Neuronal stem cell (in vitro differentiated cells): ENCODE data around the gene DYNC1I2.

Experiments
- DNase-seq: peaks from one replicate; pipeline ENCODE4 v3.0.0-alpha.2; 2013; ENCODE audit warnings: low spot score
- H2AFZ ChIP-seq: one replicate; pipeline ENCODE4 v1.6.1; 2013; ENCODE audit warnings: mild to moderate bottlenecking, low read length, inconsistent platforms
- H2AK5ac ChIP-seq: 2 replicates; pipeline ENCODE4 v1.6.1; 2013; ENCODE audit warnings: low read depth, mild to moderate bottlenecking, inconsistent platforms, low read length, moderate library complexity, mixed read lengths
- H2BK120ac ChIP-seq: 2 replicates; pipeline ENCODE4 v1.6.1; 2013; ENCODE audit warnings: low read depth, mild to moderate bottlenecking, inconsistent platforms, low read length, moderate library complexity, mixed read lengths
- H2BK12ac ChIP-seq: one replicate; pipeline ENCODE4 v1.6.1; 2013; ENCODE audit warnings: low read length, inconsistent platforms
- H2BK15ac ChIP-seq: 2 replicates; pipeline ENCODE4 v1.6.1; 2013; ENCODE audit warnings: mild to moderate bottlenecking, low read length, inconsistent platforms, mixed read lengths
- H2BK5ac ChIP-seq: one replicate; pipeline ENCODE4 v1.6.1; 2013; ENCODE audit warnings: inconsistent platforms, mild to moderate bottlenecking, low read length, moderate library complexity
- H3K14ac ChIP-seq: one replicate; pipeline ENCODE4 v1.6.1; 2013; ENCODE audit warnings: low read length, inconsistent platforms
- H3K18ac ChIP-seq: 2 replicates; pipeline ENCODE4 v1.6.1; 2013; ENCODE audit warnings: low read length, inconsistent platforms
- H3K23ac ChIP-seq: 2 replicates; pipeline ENCODE4 v1.6.1; 2013; ENCODE audit warnings: low read depth, mild to moderate bottlenecking, mixed read lengths, low read length, inconsistent platforms; ENCODE audit not compliant: poor library complexity
- H3K27ac ChIP-seq: replicated peaks from 3 replicates; pipeline ENCODE4 v1.5.1; 2013; ENCODE audit warnings: low read length, inconsistent platforms
- H3K27me3 ChIP-seq, 3 experiments: 2 replicates each; pipeline ENCODE4 v1.6.1; 2013; ENCODE audit warnings: low read length in 3 of 3, mild to moderate bottlenecking in 2 of 3, inconsistent platforms in 1 of 3, low read depth in 1 of 3, mixed read lengths in 1 of 3, moderate library complexity in 1 of 3; ENCODE audit not compliant: control insufficient read depth in 3 of 3, insufficient read depth in 3 of 3
- H3K36me3 ChIP-seq, 2 donors: replicated peaks in 1 of 2; 2 replicates each; pipeline ENCODE4 v1.6.1; 2013; ENCODE audit warnings: low read length in 2 of 2; ENCODE audit not compliant: control insufficient read depth in 2 of 2, insufficient read depth in 2 of 2
- H3K4ac ChIP-seq: 2 replicates; pipeline ENCODE4 v1.6.1; 2013; ENCODE audit warnings: inconsistent platforms, mild to moderate bottlenecking, low read length, moderate library complexity
- H3K4me1 ChIP-seq, 2 donors: 1 replicate in 1 of 2; 2 replicates in 1 of 2; pipeline ENCODE4 v1.6.1; 2013; ENCODE audit warnings: low read length in 2 of 2, low read depth in 1 of 2; ENCODE audit not compliant: control insufficient read depth in 2 of 2, insufficient read depth in 1 of 2
- H3K4me2 ChIP-seq: one replicate; pipeline ENCODE4 v1.6.1; 2013; ENCODE audit warnings: mild to moderate bottlenecking, low read length, inconsistent platforms; ENCODE audit not compliant: insufficient read depth, poor library complexity, severe bottlenecking
- H3K4me3 ChIP-seq, 2 donors: 2 replicates each; pipeline ENCODE4 v1.5.1; 2013; ENCODE audit warnings: low read length in 2 of 2, mild to moderate bottlenecking in 2 of 2, inconsistent platforms in 1 of 2, moderate library complexity in 1 of 2
- H3K79me1 ChIP-seq: one replicate; pipeline ENCODE4 v1.6.1; 2013; ENCODE audit warnings: low read depth, mild to moderate bottlenecking, inconsistent platforms, low read length, moderate library complexity
- H3K9ac ChIP-seq: one replicate; pipeline ENCODE4 v1.6.1; 2013; ENCODE audit warnings: mild to moderate bottlenecking, low read depth, low read length, inconsistent platforms; ENCODE audit not compliant: poor library complexity
- H3K9me3 ChIP-seq, 2 donors: replicated peaks in 1 of 2; 2 replicates each; pipeline versions ENCODE3 to v1.6.1; 2013; ENCODE audit warnings: low read length in 2 of 2, mild to moderate bottlenecking in 2 of 2, inconsistent platforms in 1 of 2, low read depth in 1 of 2, mixed read lengths in 1 of 2, moderate library complexity in 1 of 2; ENCODE audit not compliant: control insufficient read depth in 2 of 2, insufficient read depth in 1 of 2
- H4K8ac ChIP-seq: one replicate; pipeline ENCODE4 v1.6.1; 2013; ENCODE audit warnings: low read depth, mild to moderate bottlenecking, inconsistent platforms, low read length, moderate library complexity
- H4K91ac ChIP-seq: one replicate; pipeline ENCODE4 v1.6.1; 2013; ENCODE audit warnings: low read length, low read depth, mild to moderate bottlenecking, inconsistent platforms; ENCODE audit not compliant: poor library complexity
- WGBS, 2 donors: extraction: QIAGEN DNeasy Blood & Tissue Kit; methylation state at CpG; one replicate each; pipeline ENCODE4 v1.1.7; 2013; ENCODE audit warnings: missing lambda C conversion rate in 2 of 2, mixed read lengths in 1 of 2; ENCODE audit not compliant: insufficient read length in 2 of 2, insufficient replicate concordance in 1 of 2; ENCODE audit errors: extremely low coverage in 2 of 2; 5-methylcytosine and 5-hydroxymethylcytosine counted together

DYNC1I2 gene

GRCh38 chr2:171667041-171667440 is 20.2 kb upstream of the DYNC1I2 start:
- Histone ChIP-seq H3K27ac (no peak overlapping the region), H3K4me3 (no peak overlapping the region), H3K9ac (no peak overlapping the region), H2AK5ac (no peak overlapping the region), H3K36me3 (no peaks in the 10 kb centered on the region), H2AFZ (no peak overlapping the region), H3K4ac (no peak overlapping the region), H2BK12ac (no peak overlapping the region), H4K8ac (no peak overlapping the region), H2BK5ac (no peak overlapping the region), H3K4me2 (no peak overlapping the region), H3K79me1 (no peaks in the 10 kb centered on the region), H4K91ac (no peak overlapping the region), H2BK15ac (no peak overlapping the region), H3K23ac (no peak overlapping the region), H3K18ac (no peak overlapping the region), H2BK120ac (no peak overlapping the region), H3K14ac (no peak overlapping the region), H3K27me3 (peaks cover 0 to 39% (median 0%) of the 10 kb centered on the region in 3 experiments), H3K9me3 (no peaks in the 10 kb centered on the region), H3K4me1 (peaks cover 0 to 2% of the 10 kb centered on the region in 2 donors)
- DNase-seq = no peak

GRCh38 chr2:171668183-171668582 is 19.1 kb upstream of the DYNC1I2 start:
- no peak overlapping the region for H2BK5ac ChIP-seq
- H3K4me1 ChIP-seq = no peaks in the 10 kb centered on the region
- H2BK120ac ChIP-seq = no peak overlapping the region
- H3K27ac ChIP-seq = no peak overlapping the region
- H3K9me3 ChIP-seq = no peaks in the 10 kb centered on the region
- H3K4ac ChIP-seq = no peak overlapping the region
- H3K18ac ChIP-seq = no peak overlapping the region
- H3K14ac ChIP-seq = no peak overlapping the region
- no peak overlapping the region for H3K9ac ChIP-seq
- H3K27me3 ChIP-seq = peaks cover 0 to 42% (median 0%) of the 10 kb centered on the region in 3 experiments
- no peak overlapping the region for H4K91ac ChIP-seq
- no peak for DNase-seq
- H3K79me1 ChIP-seq = no peaks in the 10 kb centered on the region
- H2AFZ ChIP-seq = no peak overlapping the region
- no peak overlapping the region for H2BK15ac ChIP-seq
- no CpG with 5 or more reads among the region's 5 CpGs for WGBS, 2 donors
- no peaks in the 10 kb centered on the region for H3K36me3 ChIP-seq
- no peak overlapping the region for H3K23ac ChIP-seq
- H2BK12ac ChIP-seq = no peak overlapping the region
- H3K4me2 ChIP-seq = no peak overlapping the region
- H2AK5ac ChIP-seq = no peak overlapping the region
- H4K8ac ChIP-seq = no peak overlapping the region
- H3K4me3 ChIP-seq = no peak overlapping the region

- H4K91ac ChIP-seq = no peak overlapping the region
- no peaks in the 10 kb centered on the region for H3K4me1 ChIP-seq
- no peak overlapping the region for H2BK5ac ChIP-seq
- no peak overlapping the region for H3K4me3 ChIP-seq
- H2BK15ac ChIP-seq = no peak overlapping the region
- H4K8ac ChIP-seq = no peak overlapping the region
- no peaks in the 10 kb centered on the region for H3K9me3 ChIP-seq
- H2AFZ ChIP-seq = no peak overlapping the region
- no peak overlapping the region for H2AK5ac ChIP-seq
- H3K36me3 ChIP-seq = no peaks in the 10 kb centered on the region
- no peak overlapping the region for H3K27ac ChIP-seq
- no peak overlapping the region for H3K9ac ChIP-seq
- no peak overlapping the region for H3K4ac ChIP-seq
- H3K79me1 ChIP-seq = no peaks in the 10 kb centered on the region
- H2BK120ac ChIP-seq = no peak overlapping the region
- DNase-seq = no peak
- H3K23ac ChIP-seq = no peak overlapping the region
- H3K18ac ChIP-seq = no peak overlapping the region
- no peak overlapping the region for H3K4me2 ChIP-seq
- WGBS, 2 donors = no CpG with 5 or more reads among the region's 3 CpGs
- no peak overlapping the region for H2BK12ac ChIP-seq
- H3K27me3 ChIP-seq = peaks cover 0 to 44% (median 0%) of the 10 kb centered on the region in 3 experiments
- H3K14ac ChIP-seq = no peak overlapping the region
Measured at GRCh38 chr2:171669121-171669520, 18.1 kb upstream of the DYNC1I2 start.

GRCh38 chr2:171670655-171671054 is 16.6 kb upstream of the DYNC1I2 start:
- H2AFZ ChIP-seq = no peak overlapping the region
- H2BK12ac ChIP-seq = no peak overlapping the region
- H2BK120ac ChIP-seq = no peak overlapping the region
- H3K9ac ChIP-seq = no peak overlapping the region
- H4K8ac ChIP-seq = no peak overlapping the region
- H3K14ac ChIP-seq = no peak overlapping the region
- H3K4ac ChIP-seq = no peak overlapping the region
- H2BK5ac ChIP-seq = no peak overlapping the region
- no peak overlapping the region for H4K91ac ChIP-seq
- peaks cover 0 to 44% (median 0%) of the 10 kb centered on the region in 3 experiments for H3K27me3 ChIP-seq
- peaks cover 0 to 4% of the 10 kb centered on the region in 2 donors for H3K4me1 ChIP-seq
- no peaks in the 10 kb centered on the region for H3K36me3 ChIP-seq
- no peak for DNase-seq
- H3K18ac ChIP-seq = no peak overlapping the region
- no peak overlapping the region for H3K4me2 ChIP-seq
- no peak overlapping the region for H2AK5ac ChIP-seq
- no peak overlapping the region for H2BK15ac ChIP-seq
- no peak overlapping the region for H3K4me3 ChIP-seq
- H3K79me1 ChIP-seq = no peaks in the 10 kb centered on the region
- no peak overlapping the region for H3K27ac ChIP-seq
- no peaks in the 10 kb centered on the region for H3K9me3 ChIP-seq
- H3K23ac ChIP-seq = no peak overlapping the region
